HCT116 (cell line): Measurements from ENCODE around the gene PRR5L. TPM values are rescaled to one million over a fixed set of nuclear protein-coding genes. Genes with fewer than 3 reads are reported as not detected.

Experiments used
- ATAC-seq: fragments of 200-7000 bp; cut with Tn5 transposase; 2 replicates; pipeline ENCODE4 v1.9.1; 2020; ENCODE audit warnings: mild to moderate bottlenecking, moderate library complexity
- BruUV-seq: library from RNA; stranded (reverse); fragments of 400-500 nt; replicated peaks from 2 replicates; lab custom pipeline; 2021; lab: Mats Ljungman, UMichigan
- CTCF ChIA-PET: fragments of 300-600 bp; sonication (Branson Sonifier 250); formaldehyde crosslinking; loops from one replicate; lab custom pipeline; 2021; ENCODE audit warnings: antibody characterized with exemption; lab: Charles Lee
- POLR2A ChIA-PET: fragments of 300-600, 350-600 bp; sonication (Branson Sonifier 250); formaldehyde crosslinking; loops from one replicate; lab custom pipeline; 2021; ENCODE audit warnings: antibody characterized with exemption; lab: Charles Lee
- RAD21 ChIA-PET, 2 experiments: fragments of 300-600 bp; sonication (Branson Sonifier 250); formaldehyde crosslinking; loops; one replicate each; lab custom pipeline; 2023; ENCODE audit warnings: low total read pairs in 2 of 2; ENCODE audit not compliant: uncharacterized antibody in 2 of 2, unreplicated experiment in 2 of 2, low non-redundant PET in 1 of 2; lab: Charles Lee
- DNase-seq: peaks from one replicate; pipeline ENCODE4 v3.0.0-alpha.2; 2010; ENCODE audit warnings: low read depth, low spot score
- H2AFZ ChIP-seq: fragments of 200-600 bp; shearing (Covaris generic), sonication (generic); 2 replicates; pipeline ENCODE4 v1.6.1; 2017; ENCODE audit warnings: low read depth, mixed run types, mixed read lengths, antibody characterized with exemption, low read length; ENCODE audit not compliant: poor library complexity, severe bottlenecking
- H3K27ac ChIP-seq: 2 replicates; pipeline ENCODE4 v1.5.1; 2012; ENCODE audit warnings: low read depth, low read length
- H3K27me3 ChIP-seq: fragments of 200-600 bp; sonication (generic); 2 replicates; pipeline ENCODE4 v1.6.1; 2016; ENCODE audit warnings: mixed run types, low read length, mixed read lengths; ENCODE audit not compliant: insufficient read depth
- H3K36me3 ChIP-seq, 2 experiments: fragments of 200-500 bp in 1 of 2; fragments of 200-600 bp in 1 of 2; sonication (Bioruptor generic) in 1 of 2; sonication (generic) in 1 of 2; 2 replicates each; pipeline versions ENCODE4 v1.5.1 to v1.6.1; 2014 to 2016; ENCODE audit warnings: low read length in 2 of 2, inconsistent platforms in 1 of 2, mixed read lengths in 1 of 2, mixed run types in 1 of 2; ENCODE audit not compliant: insufficient read depth in 2 of 2, control insufficient read depth in 1 of 2
- H3K4me1 ChIP-seq, 2 experiments: fragments of 200-600 bp in 1 of 2; sonication (generic) in 1 of 2; 2 replicates each; pipeline versions ENCODE4 v1.5.1 to v1.6.1; 2012 to 2017; ENCODE audit warnings: low read length in 2 of 2, inconsistent platforms in 1 of 2, mild to moderate bottlenecking in 1 of 2, mixed read lengths in 1 of 2, mixed run types in 1 of 2, moderate library complexity in 1 of 2; ENCODE audit not compliant: insufficient read depth in 2 of 2, control insufficient read depth in 1 of 2
- H3K4me2 ChIP-seq: fragments of 200-600 bp; sonication (generic); 2 replicates; pipeline ENCODE4 v1.6.1; 2017; ENCODE audit warnings: mixed run types, low read length, mixed read lengths
- H3K4me3 ChIP-seq, 2 experiments: fragments of 200-600 bp in 1 of 2; sonication (generic) in 1 of 2; replicated peaks in 1 of 2; 2 replicates each; pipeline ENCODE4 v1.5.1; 2011 to 2016; ENCODE audit warnings: low read length in 2 of 2, control low read depth in 1 of 2, low read depth in 1 of 2, mild to moderate bottlenecking in 1 of 2, mixed read lengths in 1 of 2, mixed run types in 1 of 2
- H3K79me2 ChIP-seq: fragments of 200-600 bp; sonication (generic); 2 replicates; pipeline ENCODE4 v1.6.1; 2017; ENCODE audit warnings: mild to moderate bottlenecking, mixed run types, low read length, moderate library complexity, mixed read lengths; ENCODE audit not compliant: insufficient read depth
- H3K9ac ChIP-seq: fragments of 200-600 bp; sonication (generic); 2 replicates; pipeline ENCODE4 v1.6.1; 2016; ENCODE audit warnings: low read length, mixed read lengths
- H3K9me2 ChIP-seq: fragments of 200-600 bp; sonication (generic), shearing (Covaris generic); 2 replicates; pipeline ENCODE4 v1.6.1; 2017; ENCODE audit warnings: mixed run types, mild to moderate bottlenecking, moderate library complexity; ENCODE audit not compliant: insufficient read depth
- H3K9me3 ChIP-seq, 2 experiments: fragments of 200-500 bp in 1 of 2; fragments of 200-600 bp in 1 of 2; sonication (Bioruptor generic) in 1 of 2; sonication (generic) in 1 of 2; 2 replicates each; pipeline ENCODE4 v1.6.1; 2014 to 2017; ENCODE audit warnings: low read length in 2 of 2, mixed read lengths in 2 of 2, inconsistent platforms in 1 of 2, low read depth in 1 of 2, mild to moderate bottlenecking in 1 of 2, mixed run types in 1 of 2, moderate library complexity in 1 of 2; ENCODE audit not compliant: control insufficient read depth in 1 of 2, insufficient read depth in 1 of 2
- H4K20me1 ChIP-seq: fragments of 200-600 bp; sonication (generic), shearing (Covaris generic); 2 replicates; pipeline ENCODE4 v1.6.1; 2017; ENCODE audit warnings: mixed run types, mild to moderate bottlenecking, moderate library complexity; ENCODE audit not compliant: insufficient read depth
- CBX3 ChIP-seq: IDR thresholded peaks from 2 replicates; pipeline ENCODE4 v1.6.1; 2012; ENCODE audit warnings: low read depth
- CTCF ChIP-seq, 3 experiments: fragments of 200-600 bp in 1 of 3; sonication (generic) in 1 of 3; IDR thresholded peaks in 2 of 3; conservative IDR thresholded peaks in 1 of 3; 2 replicates each; pipeline ENCODE4 v1.5.1; 2012 to 2017; ENCODE audit warnings: low read depth in 2 of 3, low read length in 2 of 3, antibody characterized with exemption in 1 of 3, borderline replicate concordance in 1 of 3, control low read depth in 1 of 3, mild to moderate bottlenecking in 1 of 3, mixed read lengths in 1 of 3, mixed run types in 1 of 3, moderate library complexity in 1 of 3; ENCODE audit not compliant: insufficient read depth in 1 of 3
- EGR1 ChIP-seq: IDR thresholded peaks from 2 replicates; pipeline ENCODE4 v1.6.1; 2012; ENCODE audit warnings: low read depth
- EZH2 ChIP-seq: fragments of 200-600 bp; sonication (generic); IDR thresholded peaks from 2 replicates; pipeline ENCODE4 v1.6.1; 2017; ENCODE audit warnings: antibody characterized with exemption, mixed run types
- FOSL1 ChIP-seq: IDR thresholded peaks from 2 replicates; pipeline ENCODE4 v1.6.1; 2012; ENCODE audit warnings: low read depth
- MAX ChIP-seq: IDR thresholded peaks from 2 replicates; pipeline ENCODE4 v1.6.1; 2012
- RAD21 ChIP-seq: IDR thresholded peaks from 2 replicates; pipeline ENCODE4 v1.6.1; 2012; ENCODE audit warnings: low read depth, mild to moderate bottlenecking
- YY1 ChIP-seq: IDR thresholded peaks from 2 replicates; pipeline ENCODE4 v1.6.1; 2011; ENCODE audit warnings: low read length, low read depth, moderate library complexity, mild to moderate bottlenecking; ENCODE audit not compliant: insufficient replicate concordance; ENCODE audit errors: extremely low read depth
- ZBTB33 ChIP-seq: IDR thresholded peaks from 2 replicates; pipeline ENCODE4 v1.6.1; 2011; ENCODE audit warnings: mild to moderate bottlenecking, low read length, moderate library complexity; ENCODE audit not compliant: insufficient replicate concordance; ENCODE audit errors: extremely low read depth
- ZFX ChIP-seq: fragments of 450-650 bp; IDR thresholded peaks from 2 replicates; pipeline ENCODE4 v1.6.1; 2017
- intact Hi-C: fragments of 100-400 bp; cut with micrococcal nuclease; formaldehyde crosslinking; loops from 2 replicates; pipeline ENCODE4 v1.10.0; 2022
- total RNA-seq: library from RNA; stranded (reverse); gene quantifications from one replicate; pipeline ENCODE4 v1.2.1, GENCODE V29; 2021; ENCODE audit not compliant: unreplicated experiment

PRR5L gene
- total RNA-seq, 1 experiment from 2014 or later = 0.47 TPM

- TF ChIP-seq ZBTB33 (no peak), FOSL1 (no peak), CTCF (IDR thresholded peaks at IDR 0.05 in 2 of 3, conservative IDR thresholded peaks at IDR 0.05 in 1 of 3; ENCODE audit: borderline replicate concordance in 1 of 3, insufficient read depth in 1 of 3, low read depth in 2 of 3, low read length in 2 of 3) (no peak)
Observed at GRCh38 chr11:36312611-36313472, 16.8 kb downstream of the PRR5L start (continued).

GRCh38 chr11:36313750-36314433 is 17.8 kb downstream of the PRR5L start:
- no peak overlapping the region for H3K27ac ChIP-seq
- no peak overlapping the region for H2AFZ ChIP-seq
- ChIA-PET CTCF (no interaction called here), POLR2A (no interaction called here), RAD21 (no interaction called here)
- H3K9me3 ChIP-seq = no peaks in the 10 kb centered on the region
- H3K4me1 ChIP-seq = peaks cover 0 to 6% of the 10 kb centered on the region in 2 experiments; a peak in 1 of 4 replicates
- BruUV-seq = no TSS peak
- intact Hi-C loops = no loop called here
- H3K79me2 ChIP-seq = no peaks in the 10 kb centered on the region
- DNase-seq = no peak
- H4K20me1 ChIP-seq = no peaks in the 10 kb centered on the region
- H3K36me3 ChIP-seq = no peaks in the 10 kb centered on the region
- H3K9ac ChIP-seq = no peak overlapping the region
- no peaks in the 10 kb centered on the region for H3K9me2 ChIP-seq
- H3K4me3 ChIP-seq = no peak overlapping the region
- peaks cover 66% of the 10 kb centered on the region for H3K27me3 ChIP-seq
- TF ChIP-seq EZH2 (no peak), RAD21 (no peak), MAX (no peak), ZFX (no peak), EGR1 (no peak), CBX3 (no peak), YY1 (no peak)
- H3K4me2 ChIP-seq = no peak overlapping the region
- ATAC-seq = no peak
